Measurements from ENCODE around the gene AQR.

DNA sequence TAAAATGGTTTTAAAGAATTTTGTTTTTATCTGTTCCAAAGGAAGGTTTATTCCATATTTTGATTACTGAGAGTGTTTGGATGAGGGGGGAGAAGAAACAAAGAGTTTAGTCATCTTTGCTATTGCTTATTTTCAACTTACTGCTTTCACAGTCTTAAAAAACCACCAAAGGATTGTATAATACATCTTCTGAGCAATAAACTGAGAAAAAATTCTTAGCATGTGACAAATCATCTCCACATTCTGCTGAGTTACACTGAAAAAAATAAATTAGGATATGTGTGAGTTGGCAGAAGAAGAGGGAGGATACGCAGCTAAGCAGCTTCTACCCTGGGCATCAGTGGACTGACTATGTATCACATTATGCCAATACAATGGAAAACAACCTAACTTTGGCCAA lies 151.0 kb downstream of the AQR start:
- no peak for TF ChIP-seq EP300 (IDR thresholded peaks at IDR 0.05)
- TF ChIP-seq, protein P1, sequence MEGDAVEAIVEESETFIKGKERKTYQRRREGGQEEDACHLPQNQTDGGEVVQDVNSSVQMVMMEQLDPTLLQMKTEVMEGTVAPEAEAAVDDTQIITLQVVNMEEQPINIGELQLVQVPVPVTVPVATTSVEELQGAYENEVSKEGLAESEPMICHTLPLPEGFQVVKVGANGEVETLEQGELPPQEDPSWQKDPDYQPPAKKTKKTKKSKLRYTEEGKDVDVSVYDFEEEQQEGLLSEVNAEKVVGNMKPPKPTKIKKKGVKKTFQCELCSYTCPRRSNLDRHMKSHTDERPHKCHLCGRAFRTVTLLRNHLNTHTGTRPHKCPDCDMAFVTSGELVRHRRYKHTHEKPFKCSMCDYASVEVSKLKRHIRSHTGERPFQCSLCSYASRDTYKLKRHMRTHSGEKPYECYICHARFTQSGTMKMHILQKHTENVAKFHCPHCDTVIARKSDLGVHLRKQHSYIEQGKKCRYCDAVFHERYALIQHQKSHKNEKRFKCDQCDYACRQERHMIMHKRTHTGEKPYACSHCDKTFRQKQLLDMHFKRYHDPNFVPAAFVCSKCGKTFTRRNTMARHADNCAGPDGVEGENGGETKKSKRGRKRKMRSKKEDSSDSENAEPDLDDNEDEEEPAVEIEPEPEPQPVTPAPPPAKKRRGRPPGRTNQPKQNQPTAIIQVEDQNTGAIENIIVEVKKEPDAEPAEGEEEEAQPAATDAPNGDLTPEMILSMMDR (IDR thresholded peaks at IDR 0.05), result no peak

All from ovary (tissue), 3 donors.